Heart left ventricle (tissue), 13 donors: Measurements from ENCODE around the gene LSM14A.

Source experiments
- POLR2A ChIP-seq, 2 donors: fragments of 450-650 bp; IDR thresholded peaks; one replicate each; pipeline ENCODE4 v1.6.1; 2017; ENCODE audit warnings: antibody characterized with exemption in 2 of 2, mild to moderate bottlenecking in 2 of 2, moderate library complexity in 2 of 2
- TF ChIP-seq, protein P1 (sequence below), 12 donors: fragments of 200-600 bp; sonication (generic) in 4 of 12; IDR thresholded peaks; one replicate each; pipeline versions ENCODE4 v1.5.0 to v1.8.0; 2018 to 2022; ENCODE audit warnings: antibody characterized with exemption in 12 of 12, mild to moderate bottlenecking in 5 of 12
- donor health status: ischemic (EF 13 %, LVEDD 7.1; RV severe dilation, severe dysfunction).
- donor health status: DM: no; HTN: yes; CAD: no.
- donor health status: DM: no; HTN: no; CAD: no.
- donor health status: ischemic (EF 25% LVEDD 6.9; RV normal size, moderate dysfunction).
- donor health status: ischemic (EF 25% LVEDD 5.7; RV mildly dilated, moderate dysfunction).
- donor health status: ischemic (EF 35%, LVEDD 5.7; RV mildly dilated, moderate dysfunction).
- donor health status: nonischemic (EF 11% LVEDD 7.7; RV severe dilation, severe dysfunction).
- donor health status: DM: yes; HTN: yes; CAD: no.
- donor health status: PGD.
- donor health status: ischemic (EF 29% LVEDD 5.4; RV normal size, mild dysfunction).
- donor health status: nonischemic (EF 23%, LVEDD 6.1; RV moderate dilation, normal function).

DNA sequence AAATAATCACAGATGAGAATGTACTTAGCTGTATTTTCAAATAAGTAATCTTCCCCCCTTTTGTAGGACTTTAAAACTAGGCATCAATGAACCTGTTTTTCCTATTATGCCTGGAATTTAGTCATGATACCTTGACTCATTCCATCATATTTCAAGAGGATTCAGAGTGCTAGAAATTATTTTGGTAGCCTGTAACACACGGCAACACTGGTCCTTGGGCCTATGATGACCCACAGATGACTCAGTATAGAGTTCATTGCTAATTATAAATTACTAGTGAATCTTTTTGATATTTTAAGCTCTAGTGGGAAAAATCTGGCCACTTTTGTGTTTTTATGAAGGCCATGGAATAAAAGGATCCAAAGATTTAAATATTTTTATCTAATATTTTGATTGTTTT, 56.0 kb downstream of the LSM14A start:
- TF ChIP-seq, protein P1, sequence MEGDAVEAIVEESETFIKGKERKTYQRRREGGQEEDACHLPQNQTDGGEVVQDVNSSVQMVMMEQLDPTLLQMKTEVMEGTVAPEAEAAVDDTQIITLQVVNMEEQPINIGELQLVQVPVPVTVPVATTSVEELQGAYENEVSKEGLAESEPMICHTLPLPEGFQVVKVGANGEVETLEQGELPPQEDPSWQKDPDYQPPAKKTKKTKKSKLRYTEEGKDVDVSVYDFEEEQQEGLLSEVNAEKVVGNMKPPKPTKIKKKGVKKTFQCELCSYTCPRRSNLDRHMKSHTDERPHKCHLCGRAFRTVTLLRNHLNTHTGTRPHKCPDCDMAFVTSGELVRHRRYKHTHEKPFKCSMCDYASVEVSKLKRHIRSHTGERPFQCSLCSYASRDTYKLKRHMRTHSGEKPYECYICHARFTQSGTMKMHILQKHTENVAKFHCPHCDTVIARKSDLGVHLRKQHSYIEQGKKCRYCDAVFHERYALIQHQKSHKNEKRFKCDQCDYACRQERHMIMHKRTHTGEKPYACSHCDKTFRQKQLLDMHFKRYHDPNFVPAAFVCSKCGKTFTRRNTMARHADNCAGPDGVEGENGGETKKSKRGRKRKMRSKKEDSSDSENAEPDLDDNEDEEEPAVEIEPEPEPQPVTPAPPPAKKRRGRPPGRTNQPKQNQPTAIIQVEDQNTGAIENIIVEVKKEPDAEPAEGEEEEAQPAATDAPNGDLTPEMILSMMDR (IDR thresholded peaks at IDR 0.05) = no peak
- TF ChIP-seq POLR2A (IDR thresholded peaks at IDR 0.05) = no peak
